ENCODE data around the gene EGF.

Gene EGF

DNA sequence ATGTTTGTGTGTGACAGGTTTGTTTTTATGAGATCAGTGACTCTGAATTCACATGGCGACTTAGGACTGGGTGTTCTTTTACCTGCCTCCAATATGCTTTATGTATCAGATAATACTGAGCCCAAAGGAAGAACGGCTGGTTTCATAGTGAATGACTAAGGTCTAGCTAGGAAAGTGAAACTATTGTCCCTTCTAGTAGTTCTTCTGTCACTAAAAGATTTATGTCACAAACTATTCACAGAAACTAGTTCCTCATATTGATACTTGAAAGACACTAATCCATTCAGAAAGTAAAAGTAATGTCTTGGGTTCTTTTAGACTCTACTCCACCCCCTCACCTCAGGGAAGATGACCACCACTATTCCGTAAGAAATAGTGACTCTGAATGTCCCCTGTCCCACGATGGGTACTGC, 81.7 kb downstream of the EGF start:
- no peak for DNase-seq (ENCODE audit: low read depth)

DNA sequence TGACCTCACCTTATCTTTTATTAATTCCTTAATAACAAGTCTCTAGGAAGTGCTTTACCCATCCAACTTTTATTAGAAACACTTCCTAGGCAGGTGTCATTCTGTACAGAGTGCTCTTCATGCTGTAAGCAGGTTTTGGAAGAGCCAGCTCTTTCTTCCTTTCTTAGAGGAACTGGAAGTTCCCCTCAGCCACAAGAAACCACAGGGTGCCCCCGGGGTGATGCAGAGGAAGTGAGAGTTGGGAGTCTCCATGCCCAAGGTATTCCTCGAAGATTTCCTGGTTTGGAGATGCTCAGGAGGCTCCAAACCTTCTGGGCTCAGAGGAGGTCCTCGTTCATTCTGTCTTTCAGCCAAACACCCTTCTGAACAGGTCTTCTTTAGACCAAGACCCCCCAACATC, 83.8 kb downstream of the EGF start:
- no peak for DNase-seq (ENCODE audit: low read depth)

DNA sequence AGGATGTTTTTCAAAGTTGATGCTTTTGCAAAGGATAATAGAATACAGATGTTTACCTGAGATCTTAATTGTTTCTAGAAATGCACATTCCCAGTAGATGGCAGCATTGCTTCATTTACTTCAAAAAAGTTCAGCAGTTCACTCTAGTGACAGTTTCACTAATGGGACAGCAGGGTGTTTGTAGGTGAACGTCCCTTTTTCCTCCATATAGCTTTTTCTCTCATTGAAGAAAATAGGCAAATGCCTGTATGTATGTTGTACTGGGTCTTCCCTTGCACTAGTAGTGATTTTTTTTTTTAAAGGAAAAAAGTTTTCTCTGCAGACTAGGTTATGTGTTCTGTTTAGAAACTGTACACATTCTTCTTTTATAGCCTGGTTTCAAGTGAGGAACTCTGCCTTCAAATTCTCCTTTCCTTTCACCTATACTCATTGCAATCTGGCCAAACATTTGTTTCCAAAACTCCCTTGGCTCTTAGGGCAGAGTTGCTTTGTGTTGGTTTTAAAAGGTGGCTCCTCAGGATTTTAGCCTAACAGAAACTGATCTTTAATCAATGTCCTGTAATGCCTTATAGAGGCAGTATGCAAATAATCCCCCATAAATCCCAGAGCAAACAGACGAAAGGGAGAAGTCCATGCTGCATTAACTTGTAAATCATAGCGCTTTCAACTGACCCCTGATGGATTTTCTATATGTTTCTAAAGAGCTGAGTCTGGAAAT, 86.3 kb downstream of the EGF start:
- no peak for DNase-seq (ENCODE audit: low read depth)

DNA sequence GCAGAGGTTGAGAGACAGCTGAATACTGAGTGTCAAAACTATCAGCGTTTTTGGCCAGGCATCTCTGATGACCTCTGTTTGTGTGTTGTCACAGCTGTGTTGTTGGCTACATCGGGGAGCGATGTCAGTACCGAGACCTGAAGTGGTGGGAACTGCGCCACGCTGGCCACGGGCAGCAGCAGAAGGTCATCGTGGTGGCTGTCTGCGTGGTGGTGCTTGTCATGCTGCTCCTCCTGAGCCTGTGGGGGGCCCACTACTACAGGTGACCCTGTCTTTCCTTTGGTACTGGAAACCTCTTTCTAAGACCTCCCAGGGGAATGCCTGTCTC, 86.9 kb downstream of the EGF start:
- DNase-seq (ENCODE audit: low read depth) = no peak

DNA sequence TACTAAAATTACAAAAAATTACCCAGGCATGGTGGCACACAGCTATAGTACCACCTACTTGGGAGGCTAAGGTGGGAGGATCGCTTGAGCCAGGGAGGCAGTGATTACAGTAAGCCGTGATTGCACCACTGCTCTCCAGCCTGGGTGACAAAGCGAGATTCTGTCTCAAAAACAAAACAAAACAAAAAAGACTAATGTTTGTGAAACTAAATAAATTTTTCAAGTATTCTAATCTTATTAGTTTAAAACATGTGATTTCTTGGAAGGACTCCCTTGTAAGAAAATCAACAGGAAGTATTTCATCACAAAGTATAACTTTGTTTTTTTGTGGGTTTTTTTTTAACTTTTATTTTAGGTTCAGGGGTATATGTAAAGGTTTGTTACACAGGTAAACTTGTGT, 89.6 kb downstream of the EGF start:
- no peak for DNase-seq (ENCODE audit: low read depth)

DNA sequence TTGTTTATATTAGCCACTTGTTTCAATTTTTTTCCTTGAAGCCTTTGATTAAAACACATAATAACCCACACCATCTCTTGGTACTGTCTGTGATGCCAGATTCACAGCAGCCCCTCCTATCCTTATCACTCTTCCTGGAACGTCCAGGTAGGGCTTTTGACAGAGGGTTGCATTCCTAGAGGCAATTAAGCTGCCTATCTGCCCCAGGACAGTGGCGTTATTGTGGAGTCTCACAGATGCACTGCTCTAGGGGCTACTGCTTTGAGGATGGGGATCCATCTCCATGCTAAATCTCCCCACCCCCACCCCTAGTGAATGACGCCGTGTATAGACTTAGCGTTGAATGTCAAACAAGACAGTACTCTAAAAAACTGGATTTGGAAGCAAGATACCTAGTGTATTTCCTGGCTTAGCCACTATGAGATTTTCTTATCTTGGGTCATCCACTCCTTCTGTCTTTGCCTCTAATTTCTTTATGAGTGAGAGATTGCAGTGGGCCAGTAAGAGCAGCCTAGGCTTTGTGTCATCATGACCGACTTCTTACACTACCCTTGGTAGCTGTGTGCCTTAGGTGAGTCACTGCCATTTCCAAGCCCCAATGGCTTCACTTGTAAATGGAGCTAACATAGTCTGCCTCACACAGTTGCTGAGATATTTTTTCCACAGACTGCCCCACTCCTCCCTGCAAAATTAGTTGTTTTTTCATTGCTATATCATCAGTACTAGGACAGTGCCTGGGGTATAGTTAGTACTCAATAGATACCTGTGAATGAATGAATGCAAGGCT, 90.9 kb downstream of the EGF start:
- no peak for DNase-seq (ENCODE audit: low read depth)

DNA sequence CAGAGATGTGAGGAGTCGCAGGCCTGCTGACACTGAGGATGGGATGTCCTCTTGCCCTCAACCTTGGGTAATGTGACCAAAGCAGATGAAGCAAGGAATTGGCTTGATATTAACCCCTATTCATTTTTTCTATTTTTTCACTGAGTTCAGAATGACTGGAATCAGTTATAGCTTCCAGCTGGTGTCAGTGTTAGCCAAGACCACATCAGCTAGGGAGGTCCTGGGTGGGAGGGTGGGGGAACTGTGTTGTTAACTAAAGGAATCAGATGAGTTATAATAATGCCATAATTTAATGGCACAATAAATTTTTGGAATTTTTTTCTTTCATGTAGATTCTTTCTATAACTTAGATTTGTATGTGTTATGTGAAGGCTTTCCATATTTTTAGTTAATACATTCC, 91.9 kb downstream of the EGF start:
- no peak for DNase-seq (ENCODE audit: low read depth)

DNA sequence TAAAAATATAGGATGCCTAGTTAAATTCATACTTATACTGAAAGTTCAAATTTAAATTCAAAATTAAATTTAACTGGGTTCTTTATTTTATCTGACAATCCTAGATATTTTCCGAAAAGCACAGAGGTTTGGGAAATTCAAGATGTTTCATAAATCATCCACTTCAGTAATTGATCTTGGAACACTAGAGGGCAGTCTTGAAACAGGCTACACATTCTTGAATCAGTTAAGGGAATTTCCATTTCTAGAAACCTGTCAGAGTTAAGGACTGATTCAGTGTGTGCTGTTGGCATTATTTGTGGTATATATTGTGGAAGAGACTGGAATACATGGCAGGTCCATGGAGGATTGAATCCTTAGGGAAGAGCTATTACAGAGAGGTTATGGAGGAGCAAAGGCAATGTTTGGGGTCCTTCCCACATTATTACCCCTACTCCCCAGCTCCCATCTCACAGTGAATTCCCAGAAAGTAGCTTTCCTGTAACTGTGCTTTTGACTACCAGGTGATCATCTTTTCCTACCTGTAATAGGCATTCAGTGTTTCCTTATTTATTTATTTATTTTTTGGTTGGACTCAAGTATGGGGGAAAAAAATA, 92.9 kb downstream of the EGF start:
- DNase-seq (ENCODE audit: low read depth) = no peak

DNA sequence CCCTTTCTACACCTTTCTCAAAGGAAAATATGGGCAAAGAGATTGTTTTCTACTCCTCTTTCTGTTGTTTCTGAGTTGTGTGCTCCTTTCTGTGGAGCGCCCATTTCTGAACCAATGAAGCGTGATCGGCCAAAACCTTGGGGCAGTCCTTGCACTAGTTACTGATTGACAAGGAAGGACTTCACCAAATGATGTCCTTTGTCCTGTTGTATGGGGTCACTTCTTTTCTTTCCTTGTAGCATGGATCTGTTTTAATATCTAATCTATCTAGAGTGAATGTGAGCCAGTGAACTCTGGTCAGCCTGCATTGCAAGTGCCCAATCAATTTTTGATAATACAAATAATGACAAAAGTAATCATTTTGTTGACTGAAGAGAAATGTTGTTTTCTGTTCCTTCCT, 94.5 kb downstream of the EGF start:
- no peak for DNase-seq (ENCODE audit: low read depth)

DNA sequence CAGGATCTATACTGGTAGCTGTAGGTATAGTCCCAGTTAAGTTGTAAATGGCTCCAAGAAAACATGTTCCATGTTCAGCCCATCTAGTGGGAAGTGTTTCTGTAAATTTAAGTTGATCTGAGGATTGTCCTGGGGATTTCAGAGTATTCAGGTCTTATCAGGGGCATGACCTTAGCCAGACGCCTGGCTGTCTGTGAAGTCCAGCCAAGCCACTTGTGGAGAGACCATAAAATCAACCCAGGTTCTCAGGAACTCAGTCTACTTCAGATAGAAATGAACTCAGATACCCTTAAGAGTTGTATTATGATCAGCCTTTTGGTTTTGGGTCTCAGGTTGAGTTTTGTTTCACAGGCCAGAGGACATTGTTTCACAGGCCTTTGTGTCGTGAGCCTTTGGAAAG, 95.9 kb downstream of the EGF start:
- no peak for DNase-seq (ENCODE audit: low read depth)

DNA sequence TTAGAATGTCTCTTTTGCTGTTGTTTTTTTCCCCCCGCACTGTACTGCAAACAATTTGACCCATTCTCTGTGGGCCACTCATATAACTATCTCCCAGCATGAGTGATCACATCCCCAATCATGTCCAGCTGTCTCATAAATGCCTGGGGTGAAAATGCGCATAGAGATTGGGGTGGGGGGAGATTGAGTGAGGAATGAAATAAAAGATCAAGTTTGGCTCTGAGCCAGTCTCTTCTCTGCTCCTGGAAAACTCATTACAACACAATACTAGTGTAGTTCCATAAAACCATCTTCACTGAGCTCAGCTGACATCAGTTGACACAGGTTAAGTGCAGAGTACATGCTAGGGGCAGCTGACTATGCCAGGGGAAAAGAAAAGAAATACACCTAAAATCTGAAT, 96.9 kb downstream of the EGF start:
- no peak for DNase-seq (ENCODE audit: low read depth)

DNA sequence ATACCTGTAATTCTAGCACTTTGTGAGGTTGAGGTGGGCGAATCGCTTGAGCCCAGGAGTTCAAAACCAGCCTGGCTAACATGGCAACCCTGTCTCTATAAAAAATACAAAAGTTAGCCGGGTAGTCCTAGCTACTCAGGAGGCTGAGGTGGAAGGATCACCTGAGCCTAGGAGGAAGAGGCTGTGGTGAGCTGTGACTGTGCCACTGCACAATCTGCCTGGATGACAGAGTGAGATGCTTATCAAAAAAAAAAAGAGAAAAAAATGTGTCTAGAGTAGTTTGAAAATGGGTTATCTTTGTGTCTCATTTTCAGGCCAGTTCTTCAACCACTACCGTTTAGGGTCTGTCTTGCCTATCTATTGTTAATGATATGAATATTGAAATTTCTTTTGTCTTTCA, 98.1 kb downstream of the EGF start:
- DNase-seq (ENCODE audit: low read depth) = no peak

DNA sequence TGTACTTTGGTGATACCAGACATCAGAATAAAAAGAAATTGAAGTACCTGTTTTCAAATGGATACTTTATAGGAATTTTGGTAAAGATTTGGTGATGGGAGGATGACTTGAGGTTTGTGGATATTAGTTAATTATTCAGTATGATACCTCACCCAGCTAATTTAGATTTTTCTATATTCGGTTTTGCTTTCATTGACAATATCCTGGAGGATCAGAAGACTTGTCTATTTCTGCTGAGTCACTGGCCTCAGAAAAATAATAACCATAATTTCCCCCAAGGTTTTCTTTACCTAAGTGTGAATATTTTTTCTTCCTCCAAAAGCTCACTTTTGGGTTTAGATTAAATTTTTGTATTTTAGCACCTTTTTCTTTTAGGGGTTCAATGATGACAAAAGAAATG, 100.2 kb downstream of the EGF start:
- no peak for DNase-seq (ENCODE audit: low read depth)

DNA sequence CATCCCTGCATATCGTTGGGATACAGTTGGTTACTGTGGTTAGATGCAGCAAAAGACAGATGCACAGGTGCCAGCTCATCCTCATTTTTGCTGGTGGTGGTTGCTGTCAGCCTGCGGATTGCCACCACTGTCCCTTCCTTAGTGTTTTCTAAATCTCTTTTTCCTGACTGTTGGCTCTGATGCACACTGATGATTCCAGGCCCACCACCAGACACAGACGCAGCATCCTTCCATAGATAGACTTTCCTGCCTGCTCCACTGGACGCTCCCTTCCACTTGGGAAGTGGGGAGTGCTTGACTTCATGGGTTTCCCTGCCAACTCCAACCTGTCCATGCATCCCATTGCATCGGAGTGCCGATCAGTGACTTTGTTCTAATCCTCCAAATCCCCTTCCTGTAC, 101.5 kb downstream of the EGF start:
- DNase-seq (ENCODE audit: low read depth) = no peak

DNA sequence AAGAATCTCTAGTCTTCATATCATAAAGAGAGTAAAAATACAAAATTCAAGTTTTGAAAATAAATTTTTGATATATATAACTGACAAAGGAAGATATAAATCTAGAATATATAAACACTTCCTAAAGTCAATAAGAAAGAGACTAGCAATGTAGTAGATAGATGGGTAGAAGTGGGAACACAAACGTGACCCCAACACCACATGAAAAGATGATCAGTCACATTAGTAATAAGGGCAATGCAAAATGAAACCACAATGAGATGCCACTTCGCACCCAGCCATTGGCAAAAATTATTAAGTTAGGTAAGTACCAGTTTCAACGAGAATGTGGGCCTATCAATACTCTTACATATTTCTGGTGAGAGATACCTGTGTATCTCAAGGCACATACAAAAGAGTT, 106.5 kb downstream of the EGF start:
- DNase-seq (ENCODE audit: low read depth) = no peak

DNA sequence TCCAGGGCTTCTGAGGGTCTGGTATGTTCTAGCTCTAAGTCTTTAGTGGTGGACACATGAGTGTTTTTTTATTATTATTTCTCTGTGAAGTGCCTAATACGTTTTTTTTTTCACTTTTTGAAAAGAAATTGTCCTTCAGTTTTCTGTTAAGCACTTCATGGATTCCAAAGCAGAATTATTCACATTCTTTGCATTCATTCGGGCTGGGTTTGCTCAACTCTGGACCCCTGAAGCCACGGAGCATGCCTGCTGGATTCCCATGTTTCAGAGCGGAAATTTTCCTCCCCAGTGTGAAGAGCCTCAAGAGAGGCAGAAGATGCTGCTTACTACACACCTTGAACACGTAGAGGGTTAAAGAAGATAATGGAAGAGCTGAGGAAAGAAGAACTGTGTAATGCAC, 107.5 kb downstream of the EGF start:
- DNase-seq (ENCODE audit: low read depth) = no peak

DNA sequence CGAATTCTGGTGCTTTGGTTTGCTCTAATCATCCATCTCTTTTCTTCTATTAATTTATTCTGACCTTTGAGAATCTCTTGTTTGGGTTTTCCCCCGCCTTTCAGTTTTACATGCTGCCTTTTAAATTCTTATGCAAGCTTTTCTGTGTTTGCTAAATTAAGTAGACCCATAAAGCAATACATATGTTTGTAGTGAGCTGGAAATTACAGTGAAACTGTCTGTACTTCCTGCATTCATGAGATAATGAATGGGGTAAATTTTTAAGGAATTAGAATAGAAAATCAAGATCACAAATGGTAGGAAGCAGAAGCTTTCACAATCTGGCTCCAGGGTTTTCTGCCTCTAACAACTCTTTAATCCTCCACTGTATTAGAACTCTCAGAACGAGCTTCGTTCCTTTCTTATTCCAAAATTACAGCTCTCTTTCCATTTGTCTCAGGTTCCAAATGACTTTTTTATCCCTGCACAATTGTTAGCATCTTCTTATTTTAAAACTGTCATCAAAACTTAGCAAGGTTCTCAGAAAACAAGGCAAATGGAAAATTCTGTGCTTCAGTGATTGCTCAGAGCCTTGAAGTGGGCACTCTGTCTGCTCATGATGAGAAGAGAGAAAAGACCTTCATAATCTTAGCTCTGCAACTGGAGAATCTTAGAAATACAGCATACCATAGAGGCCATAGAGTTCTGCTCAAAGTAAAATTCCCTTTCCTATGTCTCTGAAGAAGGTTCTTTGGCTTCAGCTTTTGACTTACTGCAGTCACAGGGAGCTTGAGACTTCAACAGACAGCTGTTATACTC, 108.2 kb downstream of the EGF start:
- no peak for DNase-seq (ENCODE audit: low read depth)

DNA sequence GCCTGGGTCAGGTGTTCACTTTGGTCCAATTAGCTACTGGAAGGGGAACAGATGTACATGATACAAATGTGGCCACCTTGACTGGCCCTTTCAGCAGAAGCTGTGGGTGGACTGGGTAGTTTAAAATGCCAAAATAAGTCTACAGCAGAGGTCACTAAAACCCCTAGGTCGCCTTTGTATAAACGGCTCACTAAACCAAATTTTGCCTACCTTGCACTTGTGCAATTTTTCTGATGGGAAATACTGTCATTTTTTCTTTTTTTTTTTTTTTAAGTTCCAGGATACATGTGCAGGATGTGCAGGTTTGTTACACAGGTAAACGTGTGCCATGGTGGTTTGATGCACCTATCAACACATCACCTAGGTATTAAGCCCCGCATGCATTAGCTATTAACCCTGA, 109.8 kb downstream of the EGF start:
- no peak for DNase-seq (ENCODE audit: low read depth)

DNA sequence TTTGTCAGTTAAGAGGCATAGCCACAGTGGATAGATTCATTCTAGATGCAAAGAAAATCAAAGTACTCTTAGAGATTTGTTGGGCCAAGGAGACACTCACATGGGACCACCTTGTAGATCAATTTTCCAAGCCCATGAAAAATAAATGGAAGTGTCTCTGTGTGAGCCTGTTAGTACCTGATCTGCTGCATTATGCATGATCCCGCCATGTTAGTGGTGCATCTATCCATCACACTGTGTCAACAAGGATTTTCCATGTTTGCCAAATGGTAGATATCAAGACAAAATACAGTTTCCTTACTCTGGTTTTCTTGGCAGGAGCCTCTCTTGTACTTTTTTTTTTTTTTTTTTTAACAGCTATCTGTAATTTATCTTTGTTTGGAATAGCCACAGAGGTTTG, 112.4 kb downstream of the EGF start:
- no peak for DNase-seq (ENCODE audit: low read depth)

DNA sequence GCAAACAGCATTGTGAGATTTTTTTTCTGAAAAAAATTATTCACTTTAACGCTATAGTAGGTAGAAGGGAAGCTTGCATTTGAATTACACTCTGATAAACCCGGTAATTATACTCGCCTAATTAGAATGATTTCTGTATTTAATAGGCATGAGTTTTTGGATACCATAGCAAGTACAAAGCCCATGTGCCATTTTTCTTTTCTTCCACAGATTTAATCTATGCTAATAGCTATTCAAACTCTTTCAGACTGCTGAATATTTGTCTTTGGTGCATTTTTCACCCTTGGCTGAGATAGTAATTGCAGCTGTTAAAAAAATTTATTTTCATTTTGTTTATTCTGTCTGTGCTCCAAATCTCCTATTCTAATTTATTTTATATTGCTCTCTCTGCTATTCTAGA, 113.0 kb downstream of the EGF start:
- DNase-seq (ENCODE audit: low read depth) = no peak

DNA sequence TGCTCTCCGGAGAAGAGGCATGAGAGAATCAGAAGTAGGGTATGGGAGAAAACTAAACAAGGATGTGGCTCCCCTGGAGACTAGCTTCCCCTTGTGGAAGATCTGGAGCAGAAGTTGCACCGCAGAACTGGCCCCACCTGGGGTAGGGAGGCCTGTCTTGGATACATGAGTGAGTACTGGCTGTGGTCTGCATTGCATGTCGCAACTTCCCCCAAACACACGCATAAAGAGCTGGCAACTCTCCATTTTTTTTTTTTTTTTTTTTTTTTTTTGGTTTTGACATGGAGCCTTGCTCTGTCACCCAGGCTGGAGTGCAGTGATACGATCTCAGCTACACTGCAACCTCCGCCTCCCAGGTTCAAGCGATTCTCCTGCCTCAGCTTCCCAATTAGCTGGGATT, 119.9 kb downstream of the EGF start:
- no peak for DNase-seq (ENCODE audit: low read depth)

DNA sequence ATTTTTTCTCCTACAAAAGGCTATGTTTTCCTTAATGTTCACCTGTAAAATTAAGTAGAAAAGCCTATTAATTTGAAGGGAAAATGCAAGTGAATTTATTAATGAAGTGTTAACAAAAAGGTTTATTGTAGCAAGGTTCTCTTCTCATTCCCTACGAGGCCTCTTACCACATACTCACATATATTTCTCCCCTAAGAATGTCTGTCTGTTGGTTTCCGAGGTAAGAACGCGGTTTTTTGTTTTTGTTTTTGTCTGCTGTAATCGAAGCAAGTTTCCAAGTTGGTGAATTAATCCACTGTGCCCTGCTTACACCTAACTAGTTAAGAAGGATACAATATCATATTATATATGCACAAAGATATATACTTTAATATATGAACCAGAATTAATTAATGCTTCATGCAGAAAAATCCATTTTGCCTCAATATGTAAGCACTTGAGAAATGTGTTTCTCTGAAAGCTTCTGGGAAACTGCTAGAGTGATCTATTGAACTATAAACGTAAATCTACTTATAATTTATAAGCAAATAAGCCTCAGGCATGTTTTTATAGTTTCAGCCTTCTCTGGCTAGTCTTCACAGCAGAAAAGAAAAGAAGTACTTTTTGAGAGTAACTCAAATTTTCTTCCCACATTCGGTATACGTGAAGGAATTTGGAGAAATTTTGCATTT, 120.8 kb downstream of the EGF start:
- no peak for DNase-seq (ENCODE audit: low read depth)
